HG02798 (cell line): ENCODE data around the gene OR2L3.
"Not testable (repeated sequence)": the region's sequence is repeated elsewhere in the genome, so short reads cannot be mapped to it uniquely, and the experiment has no call there.

Experiments
- ATAC-seq: cut with Tn5 transposase; IDR thresholded peaks from one replicate; pipeline ENCODE4 v1.9.1; 2021; ENCODE audit warnings: mild to moderate bottlenecking; ENCODE audit not compliant: unreplicated experiment, poor library complexity

Gene OR2L3

GRCh38 chr1:248046536-248046935, at the start of gene OR2L3:
TSS of gene OR2L3 (plus strand) at chr1:248046836. CDS start at chr1:248060682, 13,846 bp downstream.
- no peak for ATAC-seq

- ATAC-seq = no peak
These were observed 47.8 kb upstream of the OR2L3 start for GRCh38 chr1:247998811-247999210.

- ATAC-seq = no peak
These were observed 46.5 kb upstream of the OR2L3 start for GRCh38 chr1:248000169-248000568.

GRCh38 chr1:248007778-248008177, 38.9 kb upstream of the OR2L3 start:
- no peak for ATAC-seq

GRCh38 chr1:248009681-248010080, 37.0 kb upstream of the OR2L3 start:
- no peak for ATAC-seq

- ATAC-seq = no peak
These were observed 33.4 kb upstream of the OR2L3 start, which contains the start of gene OR2L5 for GRCh38 chr1:248013229-248013710. TSS of gene OR2L5 (plus strand) at chr1:248013660. CDS start at chr1:248021948, 8,288 bp downstream.

GRCh38 chr1:248015803-248016202, 30.8 kb upstream of the OR2L3 start:
- no peak for ATAC-seq

GRCh38 chr1:248029770-248030169, 16.9 kb upstream of the OR2L3 start, which contains the start of gene OR2L2:
TSS of gene OR2L2 (plus strand) at chr1:248030070. CDS start at chr1:248038268, 8,198 bp downstream.
- ATAC-seq = no peak

GRCh38 chr1:248045209-248045608, 1.4 kb upstream of the OR2L3 start:
- ATAC-seq = no peak

GRCh38 chr1:248047008-248047407, 372 bp downstream of the OR2L3 start:
- ATAC-seq = no peak

GRCh38 chr1:248054671-248055070, 8.0 kb downstream of the OR2L3 start:
- no peak for ATAC-seq

GRCh38 chr1:248055261-248055660, 8.6 kb downstream of the OR2L3 start:
- no peak for ATAC-seq

GRCh38 chr1:248065071-248065470, 18.4 kb downstream of the OR2L3 start:
- ATAC-seq = no peak

- no peak for ATAC-seq
These were observed 19.0 kb downstream of the OR2L3 start for GRCh38 chr1:248065604-248066003.

GRCh38 chr1:248083864-248084263, 37.2 kb downstream of the OR2L3 start:
- not testable (repeated sequence) for ATAC-seq

GRCh38 chr1:248094884-248095283, 48.2 kb downstream of the OR2L3 start, which contains the start of gene OR2L13:
TSS of gene OR2L13 (plus strand) at chr1:248095184. CDS start at chr1:248099376, 4,192 bp downstream.
- no peak for ATAC-seq

GRCh38 chr1:248098529-248098928, 51.9 kb downstream of the OR2L3 start:
- no peak for ATAC-seq

- ATAC-seq = no peak
These were observed 56.2 kb downstream of the OR2L3 start for GRCh38 chr1:248102847-248103246.

- ATAC-seq = no peak
These were observed 64.5 kb downstream of the OR2L3 start for GRCh38 chr1:248111157-248111556.
